Fibroblast of lung (primary cell): ENCODE data around the gene PRKCA. TPM values are rescaled to one million over a fixed set of nuclear protein-coding genes. Genes with fewer than 3 reads are reported as not detected.

ENCODE experiments used
- DNase-seq, 2 donors: peaks; one replicate each; pipeline versions ENCODE4 v3.0.0 to v3.0.0-alpha.2; 2010; ENCODE audit warnings: low read depth in 2 of 2
- H2AFZ ChIP-seq: 2 replicates; pipeline ENCODE4 v1.5.1; 2012; ENCODE audit warnings: low read length, control low read depth, inconsistent platforms
- H3K27ac ChIP-seq: 2 replicates; pipeline ENCODE4 v1.5.1; 2011; ENCODE audit warnings: low read length, control low read depth; ENCODE audit not compliant: insufficient read depth
- H3K27me3 ChIP-seq: 2 replicates; pipeline ENCODE4 v1.5.1; 2011; ENCODE audit warnings: mild to moderate bottlenecking, low read length; ENCODE audit not compliant: control insufficient read depth, insufficient read depth
- H3K36me3 ChIP-seq: 2 replicates; pipeline ENCODE4 v1.5.1; 2011; ENCODE audit warnings: low read length; ENCODE audit not compliant: control insufficient read depth, insufficient read depth
- H3K4me1 ChIP-seq: 2 replicates; pipeline ENCODE4 v1.5.1; 2011; ENCODE audit warnings: low read length; ENCODE audit not compliant: control insufficient read depth, insufficient read depth; ENCODE audit errors: extremely low read depth
- H3K4me2 ChIP-seq: 2 replicates; pipeline ENCODE4 v1.5.1; 2011; ENCODE audit warnings: low read length, control low read depth; ENCODE audit not compliant: insufficient read depth; ENCODE audit errors: extremely low read depth
- H3K4me3 ChIP-seq, 4 experiments: fragments of 200-600 bp in 1 of 4; sonication (generic) in 1 of 4; replicated peaks in 1 of 4; 2 replicates each; pipeline ENCODE4 v1.5.1; 2011 to 2016; ENCODE audit warnings: low read length in 4 of 4, low read depth in 3 of 4, mild to moderate bottlenecking in 3 of 4, control low read depth in 2 of 4, inconsistent platforms in 1 of 4, mixed read lengths in 1 of 4; ENCODE audit not compliant: insufficient read depth in 1 of 4; ENCODE audit errors: control extremely low read depth in 1 of 4
- H3K79me2 ChIP-seq: 2 replicates; pipeline ENCODE4 v1.5.1; 2012; ENCODE audit warnings: mild to moderate bottlenecking, low read length, inconsistent platforms; ENCODE audit not compliant: control insufficient read depth, insufficient read depth
- H3K9ac ChIP-seq: 2 replicates; pipeline ENCODE4 v1.5.1; 2011; ENCODE audit warnings: mild to moderate bottlenecking, low read length, control low read depth; ENCODE audit not compliant: insufficient read depth
- H3K9me3 ChIP-seq: 2 replicates; pipeline ENCODE4 v1.5.1; 2012; ENCODE audit warnings: low read depth, low read length; ENCODE audit not compliant: control insufficient read depth, insufficient read depth
- H4K20me1 ChIP-seq: 2 replicates; pipeline ENCODE4 v1.5.1; 2011; ENCODE audit warnings: low read length; ENCODE audit not compliant: control insufficient read depth, insufficient read depth; ENCODE audit errors: extremely low read depth
- EZH2 ChIP-seq: IDR thresholded peaks from 2 replicates; pipeline ENCODE4 v1.5.1; 2012; ENCODE audit warnings: low read length, control low read depth, mild to moderate bottlenecking; ENCODE audit errors: missing control alignments
- polyA plus RNA-seq, 2 donors: library from polyadenylated mRNA; depleted of rRNA in 1 of 2; stranded (reverse) in 1 of 2; unstranded in 1 of 2; fragments of >200 nt; gene quantifications; 2 replicates each; pipeline ENCODE4 v1.2.1, GENCODE V29; 2011 to 2012; ENCODE audit warnings: missing spikeins in 1 of 2
- total RNA-seq: library from RNA; depleted of rRNA; stranded (reverse); fragments of >200 nt; gene quantifications from 2 replicates; pipeline ENCODE4 v1.2.1, GENCODE V29; 2014
- TF ChIP-seq, protein P1 (sequence below), 2 donors: IDR thresholded peaks in 1 of 2; conservative IDR thresholded peaks in 1 of 2; 1 replicate in 1 of 2; 2 replicates in 1 of 2; pipeline ENCODE4 v1.5.1; 2011 to 2012; ENCODE audit warnings: low read length in 2 of 2, control low read depth in 1 of 2, inconsistent platforms in 1 of 2, low read depth in 1 of 2, mild to moderate bottlenecking in 1 of 2

PRKCA gene
- total and polyA plus RNA-seq, 2 donors (not counting 1 experiment from before 2014, with no cell fraction given), result 34.0 to 74.2 TPM

DNA sequence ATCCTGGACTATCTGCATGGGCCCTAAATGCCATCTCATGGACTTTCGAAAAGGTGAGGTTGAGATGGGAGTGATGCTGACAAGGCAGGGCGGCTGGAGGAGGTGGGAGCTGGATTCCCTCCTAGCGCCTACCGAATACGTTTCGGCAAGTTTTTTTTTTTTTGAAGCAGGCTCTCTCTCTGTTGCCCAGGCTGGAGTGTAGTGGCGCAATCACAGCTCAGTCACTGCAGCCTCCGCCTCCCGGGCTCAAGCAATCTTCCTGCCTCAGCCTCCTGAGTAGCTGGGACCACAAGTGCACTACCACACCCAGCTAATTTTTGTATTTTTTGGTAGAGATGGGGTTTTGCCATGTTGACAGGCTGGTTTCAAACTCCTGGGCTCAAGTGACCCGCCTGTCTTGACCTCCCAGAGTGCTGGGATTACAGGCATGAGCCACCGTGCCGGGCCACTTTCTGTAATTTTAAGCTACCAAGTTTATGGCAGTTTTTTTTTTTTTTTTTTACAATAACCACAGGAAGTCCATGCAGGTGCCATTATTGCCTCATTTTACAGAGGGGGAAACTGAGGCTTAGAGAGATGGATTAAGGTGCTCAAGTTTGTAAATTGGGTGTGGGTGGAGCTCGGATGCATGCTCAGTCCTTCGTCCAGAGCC, 246.4 kb downstream of the PRKCA start:
- Histone ChIP-seq H2AFZ (no peak overlapping the region), H3K4me3 (no peak overlapping the region), H3K9ac (no peak overlapping the region), H3K36me3 (no peaks in the 10 kb centered on the region), H3K27ac (peak overlapping the region; percentile 68), H3K79me2 (peaks cover 36% of the 10 kb centered on the region), H3K27me3 (no peaks in the 10 kb centered on the region), H3K4me2 (peak overlapping the region; percentile 21), H4K20me1 (no peaks in the 10 kb centered on the region), H3K4me1 (peaks cover 32% of the 10 kb centered on the region), H3K9me3 (no peaks in the 10 kb centered on the region)
- no peak for DNase-seq
- TF ChIP-seq, protein P1, sequence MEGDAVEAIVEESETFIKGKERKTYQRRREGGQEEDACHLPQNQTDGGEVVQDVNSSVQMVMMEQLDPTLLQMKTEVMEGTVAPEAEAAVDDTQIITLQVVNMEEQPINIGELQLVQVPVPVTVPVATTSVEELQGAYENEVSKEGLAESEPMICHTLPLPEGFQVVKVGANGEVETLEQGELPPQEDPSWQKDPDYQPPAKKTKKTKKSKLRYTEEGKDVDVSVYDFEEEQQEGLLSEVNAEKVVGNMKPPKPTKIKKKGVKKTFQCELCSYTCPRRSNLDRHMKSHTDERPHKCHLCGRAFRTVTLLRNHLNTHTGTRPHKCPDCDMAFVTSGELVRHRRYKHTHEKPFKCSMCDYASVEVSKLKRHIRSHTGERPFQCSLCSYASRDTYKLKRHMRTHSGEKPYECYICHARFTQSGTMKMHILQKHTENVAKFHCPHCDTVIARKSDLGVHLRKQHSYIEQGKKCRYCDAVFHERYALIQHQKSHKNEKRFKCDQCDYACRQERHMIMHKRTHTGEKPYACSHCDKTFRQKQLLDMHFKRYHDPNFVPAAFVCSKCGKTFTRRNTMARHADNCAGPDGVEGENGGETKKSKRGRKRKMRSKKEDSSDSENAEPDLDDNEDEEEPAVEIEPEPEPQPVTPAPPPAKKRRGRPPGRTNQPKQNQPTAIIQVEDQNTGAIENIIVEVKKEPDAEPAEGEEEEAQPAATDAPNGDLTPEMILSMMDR (conservative IDR thresholded peaks at IDR 0.05 in 1 of 2, IDR thresholded peaks at IDR 0.05 in 1 of 2; ENCODE audit: low read depth in 1 of 2, low read length in 2 of 2), result no peak
- TF ChIP-seq EZH2, result no peak

DNA sequence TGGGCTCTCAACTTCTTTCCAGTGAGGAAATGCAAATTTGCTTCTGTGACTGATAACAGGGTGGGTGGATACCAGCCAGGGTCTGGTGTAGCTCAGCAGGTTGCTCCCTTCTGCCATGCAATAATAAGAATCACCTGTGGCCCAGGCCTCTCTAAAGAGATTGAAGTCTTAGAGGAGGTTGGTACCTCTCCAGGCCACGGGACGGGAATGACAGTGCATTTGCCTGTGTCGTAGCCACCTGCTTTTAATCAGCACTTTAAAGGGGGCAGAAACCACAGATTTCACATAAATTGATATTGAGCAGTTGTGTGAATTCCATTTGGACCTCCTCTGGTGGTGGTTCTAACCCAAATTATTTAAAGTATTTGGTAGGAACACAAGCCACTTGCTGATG, 246.9 kb downstream of the PRKCA start:
- peak in 1 of 2 donors; percentile 88 for DNase-seq
- H3K79me2 ChIP-seq, result peaks cover 33% of the 10 kb centered on the region

DNA sequence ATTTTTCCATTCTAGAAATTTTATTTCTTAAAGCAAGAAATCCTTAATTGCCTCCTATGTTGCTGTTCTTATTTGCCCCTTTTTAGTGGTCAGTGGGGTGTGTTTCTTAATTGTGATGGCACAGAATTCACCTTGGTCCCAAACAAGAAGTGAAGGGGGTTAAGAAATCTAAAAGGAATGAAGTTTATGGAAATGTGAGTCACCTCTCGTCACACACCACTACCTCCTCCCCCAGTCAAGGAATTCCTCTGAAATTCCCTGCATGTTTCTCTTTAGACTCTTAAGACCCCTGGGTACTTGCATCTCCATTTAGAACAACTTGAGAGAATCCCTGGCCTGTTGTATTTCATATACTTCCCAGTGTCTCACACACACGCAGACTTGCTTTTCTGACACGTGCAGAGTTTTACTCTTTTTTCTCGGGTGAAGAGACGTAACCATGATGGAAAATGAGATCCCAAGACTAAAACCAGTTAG, 247.4 kb downstream of the PRKCA start:
- TF ChIP-seq EZH2, result no peak
- TF ChIP-seq, protein P1 (conservative IDR thresholded peaks at IDR 0.05 in 1 of 2, IDR thresholded peaks at IDR 0.05 in 1 of 2; ENCODE audit: low read depth in 1 of 2, low read length in 2 of 2), result no peak
- Histone ChIP-seq H3K9ac (no peak overlapping the region), H3K79me2 (peaks cover 31% of the 10 kb centered on the region), H3K36me3 (no peaks in the 10 kb centered on the region), H4K20me1 (no peaks in the 10 kb centered on the region), H3K9me3 (no peaks in the 10 kb centered on the region), H3K4me1 (peaks cover 31% of the 10 kb centered on the region), H3K27me3 (no peaks in the 10 kb centered on the region), H3K4me3 (no peak overlapping the region), H2AFZ (no peak overlapping the region), H3K27ac (peak overlapping the region; percentile 68), H3K4me2 (peak overlapping the region; percentile 30)
- DNase-seq, result peak in 1 of 2 donors; percentile 97

More for the DNA sequence above, 246.9 kb downstream of the PRKCA start:
- Histone ChIP-seq H3K9ac (no peak overlapping the region), H3K9me3 (no peaks in the 10 kb centered on the region), H4K20me1 (no peaks in the 10 kb centered on the region), H3K4me3 (no peak overlapping the region), H3K27ac (peak overlapping the region; percentile 68), H3K27me3 (no peaks in the 10 kb centered on the region), H3K4me1 (peaks cover 31% of the 10 kb centered on the region), H3K36me3 (no peaks in the 10 kb centered on the region), H3K4me2 (peak overlapping the region; percentile 21), H2AFZ (no peak overlapping the region)
- TF ChIP-seq, protein P1 (conservative IDR thresholded peaks at IDR 0.05 in 1 of 2, IDR thresholded peaks at IDR 0.05 in 1 of 2; ENCODE audit: low read depth in 1 of 2, low read length in 2 of 2), result no peak
- TF ChIP-seq EZH2, result no peak
